Caco-2 (cell line): Measurements from ENCODE around the gene MRAS. TPM values are rescaled to one million over a fixed set of nuclear protein-coding genes. Genes with fewer than 3 reads are reported as not detected.

Experiments used
- BruUV-seq: library from RNA; stranded (reverse); fragments of 400-500 nt; replicated peaks from 2 replicates; lab custom pipeline; 2021; lab: Mats Ljungman, UMichigan
- CTCF ChIA-PET: fragments of 300-600 bp; sonication (Branson Sonifier 250); formaldehyde crosslinking; loops from one replicate; lab custom pipeline; 2022; ENCODE audit warnings: antibody characterized with exemption; lab: Charles Lee
- POLR2A ChIA-PET: fragments of 300-600 bp; sonication (Branson Sonifier 250); formaldehyde crosslinking; loops from one replicate; lab custom pipeline; 2022; ENCODE audit warnings: antibody characterized with exemption; lab: Charles Lee
- DNase-seq, 2 experiments: peaks; one replicate each; pipeline versions ENCODE4 v3.0.0 to v3.0.0-alpha.2; 2020 to 2022
- H3K27me3 ChIP-seq: replicated peaks from 2 replicates; pipeline ENCODE4 v1.6.0; 2011; ENCODE audit warnings: low read length; ENCODE audit not compliant: control insufficient read depth, insufficient read depth
- H3K36me3 ChIP-seq: 2 replicates; pipeline ENCODE4 v1.5.1; 2011; ENCODE audit warnings: low read length; ENCODE audit not compliant: control insufficient read depth, insufficient read depth
- H3K4me1 ChIP-seq: fragments of 250-450 bp; sonication (Bioruptor Pico); 2 replicates; pipeline ENCODE4 v1.5.1; 2020; ENCODE audit warnings: mild to moderate bottlenecking
- H3K4me3 ChIP-seq: 2 replicates; pipeline ENCODE4 v1.5.1; 2011; ENCODE audit warnings: low read depth, mild to moderate bottlenecking, control low read depth, low read length
- H3K9me3 ChIP-seq: fragments of 250-450 bp; sonication (Bioruptor Pico); 2 replicates; pipeline ENCODE4 v1.5.1; 2020; ENCODE audit warnings: mild to moderate bottlenecking, moderate library complexity
- H3K27ac Mint-ChIP-seq: one replicate; pipeline ENCODE4 v1.8.0; 2022; ENCODE audit warnings: mixed read lengths; ENCODE audit not compliant: unreplicated experiment
- H3K27me3 Mint-ChIP-seq: one replicate; pipeline ENCODE4 v1.8.0; 2022; ENCODE audit warnings: mixed read lengths; ENCODE audit not compliant: insufficient read depth, unreplicated experiment
- H3K36me3 Mint-ChIP-seq: one replicate; pipeline ENCODE4 v1.8.0; 2022; ENCODE audit warnings: mild to moderate bottlenecking, mixed read lengths; ENCODE audit not compliant: insufficient read depth, unreplicated experiment
- H3K4me1 Mint-ChIP-seq: one replicate; pipeline ENCODE4 v1.8.0; 2022; ENCODE audit warnings: low read depth, mixed read lengths; ENCODE audit not compliant: unreplicated experiment
- H3K4me3 Mint-ChIP-seq: one replicate; pipeline ENCODE4 v1.8.0; 2022; ENCODE audit warnings: mild to moderate bottlenecking, moderate library complexity, mixed read lengths; ENCODE audit not compliant: unreplicated experiment
- H3K9me3 Mint-ChIP-seq: one replicate; pipeline ENCODE4 v1.8.0; 2022; ENCODE audit warnings: mixed read lengths; ENCODE audit not compliant: unreplicated experiment
- CTCF ChIP-seq, 2 experiments: fragments of 200-600 bp in 1 of 2; IDR thresholded peaks; 1 replicate in 1 of 2; 2 replicates in 1 of 2; pipeline versions ENCODE4 v1.5.1 to v1.8.0; 2011 to 2022; ENCODE audit warnings: antibody characterized with exemption in 1 of 2, control low read depth in 1 of 2, inconsistent platforms in 1 of 2, low read depth in 1 of 2, low read length in 1 of 2, mild to moderate bottlenecking in 1 of 2, moderate library complexity in 1 of 2; ENCODE audit not compliant: insufficient read depth in 1 of 2, severe bottlenecking in 1 of 2, unreplicated experiment in 1 of 2
- intact Hi-C: fragments of 100-400 bp; cut with micrococcal nuclease; formaldehyde crosslinking; loops from one replicate; pipeline ENCODE4 v1.10.0; 2022; ENCODE audit not compliant: unreplicated experiment
- total RNA-seq: library from RNA; stranded (reverse); gene quantifications from 2 replicates; pipeline ENCODE4 v1.2.3, GENCODE V29; 2022

The MRAS gene
- total RNA-seq, 1 experiment from 2014 or later, result 11.4 TPM

DNA sequence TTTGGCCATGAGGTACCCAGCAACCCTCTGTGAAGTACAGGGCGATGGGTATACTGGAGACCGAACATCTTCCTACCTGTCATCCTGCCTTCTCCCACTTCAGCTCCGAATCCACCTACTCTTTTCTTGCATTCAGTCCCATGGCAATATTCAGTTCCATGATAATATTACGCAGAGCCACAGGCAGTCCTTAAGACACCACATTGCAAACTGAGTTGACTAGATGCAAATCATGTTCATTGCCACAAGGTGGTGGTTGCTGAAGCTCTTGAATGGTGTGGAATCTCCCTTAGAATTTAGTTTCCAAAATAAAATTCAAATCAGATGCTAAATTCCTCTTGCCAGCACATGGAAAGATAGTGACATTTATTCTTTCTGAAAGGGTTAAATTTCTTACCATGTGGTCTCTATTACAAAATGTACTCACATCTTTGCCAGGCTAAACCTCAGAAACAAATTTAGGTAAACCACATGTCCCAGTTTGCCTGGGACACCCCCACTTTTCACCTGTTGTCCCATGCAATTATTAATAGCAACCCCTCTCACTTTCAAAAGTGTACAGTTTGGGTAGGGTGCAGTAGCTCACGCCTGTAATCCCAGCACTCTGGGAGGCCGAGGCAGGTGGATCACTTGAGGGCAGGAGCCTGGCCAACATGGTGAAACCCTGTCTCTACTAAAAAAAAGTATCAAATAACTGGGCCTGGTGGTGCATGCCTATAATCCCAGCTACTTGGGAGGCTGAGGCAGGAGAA lies 17.1 kb upstream of the MRAS start:
- H3K9me3 Mint-ChIP-seq, result no peaks in the 10 kb centered on the region
- no peaks in the 10 kb centered on the region for H3K9me3 ChIP-seq
- H3K4me3 Mint-ChIP-seq, result no peak overlapping the region
- H3K36me3 ChIP-seq, result no peaks in the 10 kb centered on the region
- CTCF ChIA-PET, result interaction anchor here (0.7 to 1.5 kb wide), 2 partner anchors 17 to 86 kb away, joined by 3 to 5 read pairs; partner anchors contain the start of gene MRAS
- peak in 1 of 2 experiments; percentile 11 for TF ChIP-seq CTCF (IDR thresholded peaks at IDR 0.05; ENCODE audit: insufficient read depth in 1 of 2, low read depth in 1 of 2, low read length in 1 of 2, severe bottlenecking in 1 of 2, unreplicated experiment in 1 of 2)
- H3K27me3 ChIP-seq, result no peaks in the 10 kb centered on the region
- H3K27ac Mint-ChIP-seq, result no peak overlapping the region
- BruUV-seq, result no TSS peak
- peak in 1 of 2 experiments; percentile 11 for DNase-seq
- H3K27me3 Mint-ChIP-seq, result no peaks in the 10 kb centered on the region
- intact Hi-C loops, result loop anchor here (10.0 kb wide), 1 partner anchor 267 kb away; no protein-coding TSS in a partner anchor
- H3K4me3 ChIP-seq, result no peak overlapping the region
- H3K4me1 Mint-ChIP-seq, result no peaks in the 10 kb centered on the region
- peaks cover 6% of the 10 kb centered on the region for H3K36me3 Mint-ChIP-seq
- H3K4me1 ChIP-seq, result peaks cover 10% of the 10 kb centered on the region
- POLR2A ChIA-PET, result no interaction called here

- TF ChIP-seq CTCF (IDR thresholded peaks at IDR 0.05; ENCODE audit: insufficient read depth in 1 of 2, low read depth in 1 of 2, low read length in 1 of 2, severe bottlenecking in 1 of 2, unreplicated experiment in 1 of 2), result peak; percentile 51 to 65
- intact Hi-C loops, result loop anchor here (1.0 to 10.0 kb wide), 2 partner anchors 94 to 268 kb away; no protein-coding TSS in a partner anchor
- Histone ChIP-seq H3K4me1 (peaks cover 10% of the 10 kb centered on the region), H3K36me3 (no peaks in the 10 kb centered on the region), H3K9me3 (no peaks in the 10 kb centered on the region), H3K27me3 (no peaks in the 10 kb centered on the region), H3K4me3 (no peak overlapping the region)
- peak in 1 of 2 experiments; percentile 10 for DNase-seq
- CTCF ChIA-PET, result interaction anchor here (1.1 to 1.9 kb wide), 2 partner anchors 11 to 15 kb away, joined by 3 to 9 read pairs; partner anchors contain the start of gene MRAS
- Mint-ChIP-seq H3K36me3 (peaks cover 6% of the 10 kb centered on the region), H3K4me3 (no peak overlapping the region), H3K27me3 (no peaks in the 10 kb centered on the region), H3K27ac (no peak overlapping the region), H3K4me1 (no peaks in the 10 kb centered on the region), H3K9me3 (no peaks in the 10 kb centered on the region)
- POLR2A ChIA-PET, result no interaction called here
- no TSS peak for BruUV-seq
Observed at GRCh38 chr3:138332472-138333073, 15.8 kb upstream of the MRAS start.

GRCh38 chr3:138334608-138335007 lies 13.8 kb upstream of the MRAS start:
- no peaks in the 10 kb centered on the region for H3K9me3 Mint-ChIP-seq
- ChIA-PET POLR2A (no interaction called here), CTCF (interaction anchor here (0.9 to 1.4 kb wide), 2 partner anchors 13 to 83 kb away, joined by 3 to 8 read pairs; no protein-coding TSS in a partner anchor)
- Histone ChIP-seq H3K4me1 (peaks cover 10% of the 10 kb centered on the region), H3K9me3 (no peaks in the 10 kb centered on the region), H3K4me3 (no peak overlapping the region), H3K36me3 (no peaks in the 10 kb centered on the region), H3K27me3 (no peaks in the 10 kb centered on the region)
- DNase-seq, result no peak
- peaks cover 3% of the 10 kb centered on the region for H3K36me3 Mint-ChIP-seq
- no peak overlapping the region for H3K4me3 Mint-ChIP-seq
- no peaks in the 10 kb centered on the region for H3K27me3 Mint-ChIP-seq
- BruUV-seq, result no TSS peak
- intact Hi-C loops, result loop anchor here (2.0 to 10.0 kb wide), 2 partner anchors 64 to 270 kb away; no protein-coding TSS in a partner anchor
- TF ChIP-seq CTCF (IDR thresholded peaks at IDR 0.05; ENCODE audit: insufficient read depth in 1 of 2, low read depth in 1 of 2, low read length in 1 of 2, severe bottlenecking in 1 of 2, unreplicated experiment in 1 of 2), result no peak
- H3K4me1 Mint-ChIP-seq, result no peaks in the 10 kb centered on the region
- H3K27ac Mint-ChIP-seq, result no peak overlapping the region
